HFFc6 (cell line): ENCODE measurements around the gene UNKL. TPM values are rescaled to one million over a fixed set of nuclear protein-coding genes. Genes with fewer than 3 reads are reported as not detected.
A peak's percentile ranks its signal among the peaks of the same experiment; 100 is the strongest.

Experiments used
- DNase-seq: peaks from one replicate; pipeline ENCODE4 v3.0.0-alpha.2; 2018
- H3K27ac Mint-ChIP-seq: 2 replicates; pipeline ENCODE4 v1.8.0; 2020; ENCODE audit warnings: mild to moderate bottlenecking, mixed read lengths
- H3K27me3 Mint-ChIP-seq: 2 replicates; pipeline ENCODE4 v1.8.0; 2021; ENCODE audit warnings: mild to moderate bottlenecking, moderate library complexity, mixed read lengths; ENCODE audit not compliant: insufficient read depth
- H3K36me3 Mint-ChIP-seq: 2 replicates; pipeline ENCODE4 v1.8.0; 2021; ENCODE audit warnings: low read depth, mixed read lengths
- H3K4me1 Mint-ChIP-seq: 2 replicates; pipeline ENCODE4 v1.8.0; 2020; ENCODE audit warnings: low read depth, mixed read lengths
- H3K4me3 Mint-ChIP-seq: 2 replicates; pipeline ENCODE4 v1.8.0; 2020; ENCODE audit warnings: mild to moderate bottlenecking, moderate library complexity, mixed read lengths
- H3K9me3 Mint-ChIP-seq: 2 replicates; pipeline ENCODE4 v1.8.0; 2020; ENCODE audit warnings: mild to moderate bottlenecking, mixed read lengths
- CTCF ChIP-seq: fragments of 200-600 bp; sonication (generic); IDR thresholded peaks from 2 replicates; pipeline ENCODE4 v1.5.0; 2021; ENCODE audit warnings: antibody characterized with exemption, mild to moderate bottlenecking
- total RNA-seq, 6 experiments: library from RNA; stranded (reverse); fragmentation: NEBNext Ultra II Directional; extraction: Animal tissue kit (Norgen Biotek cat#: 25700); gene quantifications; 2 replicates in 1 of 6; 3 replicates in 5 of 6; pipeline ENCODE4 v1.2.3, GENCODE V29; 2021

UNKL gene
- total RNA-seq, 6 experiments from 2014 or later: 15.0 to 22.6 (median 16.5) TPM

- Mint-ChIP-seq H3K36me3 (peaks cover 6% of the 10 kb centered on the region; the same call in 1 of the 2 replicates), H3K4me3 (no peak overlapping the region), H3K27ac (no peak overlapping the region), H3K4me1 (peaks cover 23% of the 10 kb centered on the region), H3K27me3 (peaks cover 3% of the 10 kb centered on the region), H3K9me3 (no peaks in the 10 kb centered on the region)
- no peak for TF ChIP-seq CTCF
- no peak for DNase-seq
Measured at GRCh38 chr16:1348926-1349325, 65.6 kb downstream of the UNKL start.

GRCh38 chr16:1348441-1348840 lies 66.1 kb downstream of the UNKL start:
- no peak overlapping the region for H3K4me3 Mint-ChIP-seq
- H3K36me3 Mint-ChIP-seq: peaks cover 5% of the 10 kb centered on the region; the same call in 1 of the 2 replicates
- peaks cover 18% of the 10 kb centered on the region for H3K4me1 Mint-ChIP-seq
- no peak overlapping the region for H3K27ac Mint-ChIP-seq
- DNase-seq: no peak
- H3K27me3 Mint-ChIP-seq: peaks cover 3% of the 10 kb centered on the region
- no peaks in the 10 kb centered on the region for H3K9me3 Mint-ChIP-seq
- TF ChIP-seq CTCF: no peak

- Mint-ChIP-seq H3K4me1 (peaks cover 13% of the 10 kb centered on the region), H3K36me3 (no peaks in the 10 kb centered on the region), H3K4me3 (no peak overlapping the region), H3K27me3 (peaks cover 3% of the 10 kb centered on the region), H3K9me3 (no peaks in the 10 kb centered on the region), H3K27ac (no peak overlapping the region)
- TF ChIP-seq CTCF: no peak
- no peak for DNase-seq
Measured at GRCh38 chr16:1347962-1348361, 66.5 kb downstream of the UNKL start.

- Mint-ChIP-seq H3K4me3 (no peak overlapping the region), H3K4me1 (peaks cover 7% of the 10 kb centered on the region), H3K9me3 (no peaks in the 10 kb centered on the region), H3K36me3 (no peaks in the 10 kb centered on the region), H3K27ac (no peak overlapping the region), H3K27me3 (peaks cover 1% of the 10 kb centered on the region)
- no peak for DNase-seq
- TF ChIP-seq CTCF: no peak
Measured at GRCh38 chr16:1347286-1347855, 67.1 kb downstream of the UNKL start.

- Mint-ChIP-seq H3K27me3 (no peaks in the 10 kb centered on the region; the same call in 1 of the 2 replicates), H3K36me3 (no peaks in the 10 kb centered on the region), H3K27ac (no peak overlapping the region), H3K9me3 (no peaks in the 10 kb centered on the region), H3K4me1 (peaks cover 6% of the 10 kb centered on the region), H3K4me3 (no peak overlapping the region)
- TF ChIP-seq CTCF: peak; percentile 49
- no peak for DNase-seq
Measured at GRCh38 chr16:1346422-1347285, 67.8 kb downstream of the UNKL start.
